Measurements from ENCODE around the gene EIF5.

DNA sequence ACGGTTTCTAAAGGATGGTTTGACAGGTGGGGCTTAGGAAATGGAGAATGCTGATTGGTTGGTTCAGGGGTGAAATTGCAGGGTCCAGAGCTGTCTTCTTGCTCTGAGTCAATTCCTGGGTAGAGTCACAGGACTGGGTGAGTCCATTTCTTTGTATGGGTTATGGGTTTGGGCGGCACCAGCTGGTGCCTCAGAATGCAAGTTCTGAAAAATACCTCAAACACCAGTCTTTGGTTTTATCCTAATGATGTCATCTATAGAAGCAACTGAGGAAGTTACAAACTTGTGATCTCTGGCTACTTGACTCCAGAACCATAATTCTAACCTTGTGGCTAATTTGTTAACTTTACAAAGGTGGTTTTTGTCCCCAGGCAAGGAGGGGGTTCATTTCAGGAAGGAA, 47.6 kb upstream of the EIF5 start:
- TF ChIP-seq, protein P1, sequence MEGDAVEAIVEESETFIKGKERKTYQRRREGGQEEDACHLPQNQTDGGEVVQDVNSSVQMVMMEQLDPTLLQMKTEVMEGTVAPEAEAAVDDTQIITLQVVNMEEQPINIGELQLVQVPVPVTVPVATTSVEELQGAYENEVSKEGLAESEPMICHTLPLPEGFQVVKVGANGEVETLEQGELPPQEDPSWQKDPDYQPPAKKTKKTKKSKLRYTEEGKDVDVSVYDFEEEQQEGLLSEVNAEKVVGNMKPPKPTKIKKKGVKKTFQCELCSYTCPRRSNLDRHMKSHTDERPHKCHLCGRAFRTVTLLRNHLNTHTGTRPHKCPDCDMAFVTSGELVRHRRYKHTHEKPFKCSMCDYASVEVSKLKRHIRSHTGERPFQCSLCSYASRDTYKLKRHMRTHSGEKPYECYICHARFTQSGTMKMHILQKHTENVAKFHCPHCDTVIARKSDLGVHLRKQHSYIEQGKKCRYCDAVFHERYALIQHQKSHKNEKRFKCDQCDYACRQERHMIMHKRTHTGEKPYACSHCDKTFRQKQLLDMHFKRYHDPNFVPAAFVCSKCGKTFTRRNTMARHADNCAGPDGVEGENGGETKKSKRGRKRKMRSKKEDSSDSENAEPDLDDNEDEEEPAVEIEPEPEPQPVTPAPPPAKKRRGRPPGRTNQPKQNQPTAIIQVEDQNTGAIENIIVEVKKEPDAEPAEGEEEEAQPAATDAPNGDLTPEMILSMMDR (IDR thresholded peaks at IDR 0.05; ENCODE audit: insufficient read depth, low read depth, low read length), result no peak
- TF ChIP-seq EZH2 (IDR thresholded peaks at IDR 0.05; ENCODE audit: insufficient read depth, low read length), result no peak

Measured in astrocyte (in vitro differentiated cells and primary cell).